Measurements from ENCODE around the gene RANBP1. TPM values are rescaled to one million over a fixed set of nuclear protein-coding genes. Genes with fewer than 3 reads are reported as not detected.

Gene RANBP1
- total and polyA plus RNA-seq, 2 of the 13 experiments (the other 11 are each of a cell fraction or from before 2014, with no cell fraction given) = 181 to 492 TPM

DNA sequence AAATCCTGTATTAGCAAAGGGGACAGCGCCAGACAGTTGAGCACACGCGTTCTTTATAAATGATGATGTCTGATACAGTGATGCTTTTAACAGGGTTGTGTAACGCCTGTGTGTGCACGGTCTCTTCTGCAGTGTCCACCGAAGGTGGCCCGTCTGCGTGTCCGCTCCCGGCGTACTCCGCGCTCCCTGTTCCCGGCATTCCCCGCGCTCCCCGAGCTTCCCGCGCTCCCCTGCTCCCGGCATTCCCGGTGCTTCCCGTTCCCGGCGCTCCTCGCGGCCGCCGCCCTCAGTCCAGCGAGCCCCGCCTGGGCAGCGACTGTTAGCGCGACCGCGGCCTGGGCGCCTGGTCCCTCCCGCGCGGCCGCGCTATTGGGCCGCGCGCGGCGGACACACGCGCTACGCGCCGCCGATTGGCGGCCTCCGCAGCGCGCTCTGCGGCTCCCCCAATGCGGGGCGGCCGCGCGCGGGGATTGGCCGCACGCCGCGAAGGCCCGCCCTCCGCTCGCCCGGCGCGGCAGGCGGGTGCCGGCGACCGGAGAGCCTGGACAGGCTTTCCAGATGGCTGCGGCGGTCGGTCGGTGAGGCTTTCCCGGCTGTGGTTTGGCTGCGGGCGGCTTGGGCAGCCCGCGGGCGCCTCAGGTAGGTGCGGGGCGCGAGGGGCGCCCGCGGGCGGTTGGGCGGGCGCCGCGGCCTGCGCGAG lies 36.0 kb upstream of the RANBP1 start, which contains the start of gene DGCR8 (continued):
- TF ChIP-seq SP5 (CRISPR knock-in tag; IDR thresholded peaks at IDR 0.05; ENCODE audit: borderline replicate concordance, low read depth) (peak; percentile 45; the same call in 1 of the 2 replicates), IKZF4 (CRISPR knock-in tag; IDR thresholded peaks at IDR 0.05; ENCODE audit: borderline replicate concordance, low read depth, not compliant biosample characterization) (peak; percentile 85), ZNF660 (CRISPR knock-in tag; IDR thresholded peaks at IDR 0.05; ENCODE audit: borderline replicate concordance, low read depth) (no peak), ZNF841 (CRISPR knock-in tag; IDR thresholded peaks at IDR 0.05; ENCODE audit: borderline replicate concordance) (no peak), ZNF484 (CRISPR knock-in tag; IDR thresholded peaks at IDR 0.05; ENCODE audit: borderline replicate concordance, low read depth) (no peak), DNMT1 (CRISPR knock-in tag; IDR thresholded peaks at IDR 0.05) (peak; percentile 80; the same call in 1 of the 2 replicates), SMAD1 (CRISPR knock-in tag; IDR thresholded peaks at IDR 0.05; ENCODE audit: borderline replicate concordance, low read depth) (peak; percentile 47; the same call in 1 of the 2 replicates), MAZ (IDR thresholded peaks at IDR 0.05; ENCODE audit: borderline replicate concordance, low read depth, low read length) (peak; percentile 34; the same call in 1 of the 2 replicates), MAZ (CRISPR knock-in tag; IDR thresholded peaks at IDR 0.05; ENCODE audit: low read depth) (peak; percentile 89), SP140L (CRISPR knock-in tag; IDR thresholded peaks at IDR 0.05; ENCODE audit: borderline replicate concordance) (no peak), ATF7-NPFF (CRISPR knock-in tag; IDR thresholded peaks at IDR 0.05; ENCODE audit: low read depth) (peak; percentile 97; the same call in 1 of the 2 replicates), SIN3A (IDR thresholded peaks at IDR 0.05; ENCODE audit: borderline replicate concordance, low read depth, low read length) (peak; percentile 57; the same call in 1 of the 2 replicates), MAF1 (CRISPR knock-in tag; IDR thresholded peaks at IDR 0.05; ENCODE audit: borderline replicate concordance) (peak; percentile 69; the same call in 1 of the 2 replicates), ZNF260 (CRISPR knock-in tag; IDR thresholded peaks at IDR 0.05; ENCODE audit: borderline replicate concordance, low read depth) (no peak), MEIS1 (CRISPR knock-in tag; IDR thresholded peaks at IDR 0.05; ENCODE audit: borderline replicate concordance) (no peak), HDAC6 (IDR thresholded peaks at IDR 0.05; ENCODE audit: low read depth, low read length) (no peak), ZNF143 (CRISPR knock-in tag; IDR thresholded peaks at IDR 0.05) (peak; percentile 95)
- TF ChIP-seq, protein P1, sequence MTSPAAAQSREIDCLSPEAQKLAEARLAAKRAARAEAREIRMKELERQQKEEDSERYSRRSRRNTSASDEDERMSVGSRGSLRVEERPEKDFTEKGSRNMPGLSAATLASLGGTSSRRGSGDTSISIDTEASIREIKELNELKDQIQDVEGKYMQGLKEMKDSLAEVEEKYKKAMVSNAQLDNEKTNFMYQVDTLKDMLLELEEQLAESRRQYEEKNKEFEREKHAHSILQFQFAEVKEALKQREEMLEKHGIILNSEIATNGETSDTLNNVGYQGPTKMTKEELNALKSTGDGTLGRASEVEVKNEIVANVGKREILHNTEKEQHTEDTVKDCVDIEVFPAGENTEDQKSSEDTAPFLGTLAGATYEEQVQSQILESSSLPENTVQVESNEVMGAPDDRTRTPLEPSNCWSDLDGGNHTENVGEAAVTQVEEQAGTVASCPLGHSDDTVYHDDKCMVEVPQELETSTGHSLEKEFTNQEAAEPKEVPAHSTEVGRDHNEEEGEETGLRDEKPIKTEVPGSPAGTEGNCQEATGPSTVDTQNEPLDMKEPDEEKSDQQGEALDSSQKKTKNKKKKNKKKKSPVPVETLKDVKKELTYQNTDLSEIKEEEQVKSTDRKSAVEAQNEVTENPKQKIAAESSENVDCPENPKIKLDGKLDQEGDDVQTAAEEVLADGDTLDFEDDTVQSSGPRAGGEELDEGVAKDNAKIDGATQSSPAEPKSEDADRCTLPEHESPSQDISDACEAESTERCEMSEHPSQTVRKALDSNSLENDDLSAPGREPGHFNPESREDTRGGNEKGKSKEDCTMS (CRISPR knock-in tag; conservative IDR thresholded peaks at IDR 0.05) = no peak
- TF ChIP-seq, protein P2, sequence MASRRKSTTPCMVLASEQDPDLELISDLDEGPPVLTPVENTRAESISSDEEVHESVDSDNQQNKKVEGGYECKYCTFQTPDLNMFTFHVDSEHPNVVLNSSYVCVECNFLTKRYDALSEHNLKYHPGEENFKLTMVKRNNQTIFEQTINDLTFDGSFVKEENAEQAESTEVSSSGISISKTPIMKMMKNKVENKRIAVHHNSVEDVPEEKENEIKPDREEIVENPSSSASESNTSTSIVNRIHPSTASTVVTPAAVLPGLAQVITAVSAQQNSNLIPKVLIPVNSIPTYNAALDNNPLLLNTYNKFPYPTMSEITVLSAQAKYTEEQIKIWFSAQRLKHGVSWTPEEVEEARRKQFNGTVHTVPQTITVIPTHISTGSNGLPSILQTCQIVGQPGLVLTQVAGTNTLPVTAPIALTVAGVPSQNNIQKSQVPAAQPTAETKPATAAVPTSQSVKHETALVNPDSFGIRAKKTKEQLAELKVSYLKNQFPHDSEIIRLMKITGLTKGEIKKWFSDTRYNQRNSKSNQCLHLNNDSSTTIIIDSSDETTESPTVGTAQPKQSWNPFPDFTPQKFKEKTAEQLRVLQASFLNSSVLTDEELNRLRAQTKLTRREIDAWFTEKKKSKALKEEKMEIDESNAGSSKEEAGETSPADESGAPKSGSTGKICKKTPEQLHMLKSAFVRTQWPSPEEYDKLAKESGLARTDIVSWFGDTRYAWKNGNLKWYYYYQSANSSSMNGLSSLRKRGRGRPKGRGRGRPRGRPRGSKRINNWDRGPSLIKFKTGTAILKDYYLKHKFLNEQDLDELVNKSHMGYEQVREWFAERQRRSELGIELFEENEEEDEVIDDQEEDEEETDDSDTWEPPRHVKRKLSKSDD (CRISPR knock-in tag; IDR thresholded peaks at IDR 0.05; ENCODE audit: low read depth) = peak; percentile 62; the same call in 1 of the 2 replicates
- TF ChIP-seq, protein P3, sequence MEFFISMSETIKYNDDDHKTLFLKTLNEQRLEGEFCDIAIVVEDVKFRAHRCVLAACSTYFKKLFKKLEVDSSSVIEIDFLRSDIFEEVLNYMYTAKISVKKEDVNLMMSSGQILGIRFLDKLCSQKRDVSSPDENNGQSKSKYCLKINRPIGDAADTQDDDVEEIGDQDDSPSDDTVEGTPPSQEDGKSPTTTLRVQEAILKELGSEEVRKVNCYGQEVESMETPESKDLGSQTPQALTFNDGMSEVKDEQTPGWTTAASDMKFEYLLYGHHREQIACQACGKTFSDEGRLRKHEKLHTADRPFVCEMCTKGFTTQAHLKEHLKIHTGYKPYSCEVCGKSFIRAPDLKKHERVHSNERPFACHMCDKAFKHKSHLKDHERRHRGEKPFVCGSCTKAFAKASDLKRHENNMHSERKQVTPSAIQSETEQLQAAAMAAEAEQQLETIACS (CRISPR knock-in tag; IDR thresholded peaks at IDR 0.05) = peak; percentile 87
